BLaER1 treated with 17β-estradiol and CSF1 and Interleukin-3, amounts not matched to agents 10 nM and 100 nM (cell line): ENCODE results near the gene MAP3K3.

Source experiments
- H3K27ac ChIP-seq, 11 experiments: shearing (Covaris generic); formaldehyde crosslinking; 2 replicates each; pipeline ENCODE4 v1.8.1; 2022
- H3K27me3 ChIP-seq, 11 experiments: shearing (Covaris generic); formaldehyde crosslinking; 2 replicates each; pipeline ENCODE4 v1.8.1; 2022
- H3K36me3 ChIP-seq, 11 experiments: shearing (Covaris generic); formaldehyde crosslinking; 2 replicates each; pipeline ENCODE4 v1.8.1; 2022
- H3K4me1 ChIP-seq, 10 experiments: shearing (Covaris generic); formaldehyde crosslinking; 2 replicates each; pipeline ENCODE4 v1.8.1; 2022
- H3K4me2 ChIP-seq, 11 experiments: shearing (Covaris generic); formaldehyde crosslinking; 2 replicates each; pipeline ENCODE4 v1.8.1; 2022
- H3K4me3 ChIP-seq, 10 experiments: shearing (Covaris generic); formaldehyde crosslinking; 2 replicates each; pipeline ENCODE4 v1.8.1; 2022
- H3K9ac ChIP-seq, 11 experiments: shearing (Covaris generic); formaldehyde crosslinking; 2 replicates each; pipeline ENCODE4 v1.8.1; 2022
- H3K9me3 ChIP-seq, 11 experiments: shearing (Covaris generic); formaldehyde crosslinking; replicated peaks in 1 of 11; 2 replicates each; pipeline ENCODE4 v1.8.1; 2022
- H4K20me1 ChIP-seq, 11 experiments: shearing (Covaris generic); formaldehyde crosslinking; 2 replicates each; pipeline ENCODE4 v1.8.1; 2022
- Cebpa-rat ChIP-seq, 11 experiments: shearing (Covaris generic); IDR thresholded peaks; 2 replicates each; pipeline ENCODE4 v1.8.1; 2022

MAP3K3 gene

GRCh38 chr17:63652106-63652505 lies 29.9 kb downstream of the MAP3K3 start:
- no peak overlapping the region for H3K4me3 ChIP-seq
- peaks cover 0 to 99% (median 18%) of the 10 kb centered on the region in 11 experiments; a peak in 13 of 22 replicates for H4K20me1 ChIP-seq
- H3K27ac ChIP-seq = no peak overlapping the region
- TF ChIP-seq Cebpa-rat (IDR thresholded peaks at IDR 0.05) = no peak
- no peaks in the 10 kb centered on the region for H3K9me3 ChIP-seq
- no peaks in the 10 kb centered on the region for H3K27me3 ChIP-seq
- peaks cover 67 to 97% (median 83%) of the 10 kb centered on the region in 11 experiments for H3K36me3 ChIP-seq
- peaks cover 7 to 65% (median 37%) of the 10 kb centered on the region in 10 experiments; a peak in 19 of 20 replicates for H3K4me1 ChIP-seq
- H3K4me2 ChIP-seq = peak overlapping the region in 3 of 11 experiments; percentile 11 to 36 (median 32); a peak in 4 of 22 replicates
- H3K9ac ChIP-seq = no peak overlapping the region

- no peaks in the 10 kb centered on the region for H3K9me3 ChIP-seq
- H3K27ac ChIP-seq = no peak overlapping the region
- peaks cover 7 to 55% (median 30%) of the 10 kb centered on the region in 10 experiments; a peak in 19 of 20 replicates for H3K4me1 ChIP-seq
- H3K4me3 ChIP-seq = no peak overlapping the region
- no peaks in the 10 kb centered on the region for H3K27me3 ChIP-seq
- 0 out of 22 replicates have a peak overlapping the region, but pooled peaks of 1 of the 11 experiments have one; percentile 32 for H3K4me2 ChIP-seq
- H3K9ac ChIP-seq = no peak overlapping the region
- H3K36me3 ChIP-seq = peaks cover 68 to 97% (median 86%) of the 10 kb centered on the region in 11 experiments
- peaks cover 0 to 93% (median 18%) of the 10 kb centered on the region in 11 experiments; a peak in 13 of 22 replicates for H4K20me1 ChIP-seq
- no peak for TF ChIP-seq Cebpa-rat (IDR thresholded peaks at IDR 0.05)
Observed at GRCh38 chr17:63653050-63653449, 30.8 kb downstream of the MAP3K3 start.

GRCh38 chr17:63657786-63658185 lies 35.6 kb downstream of the MAP3K3 start:
- Histone ChIP-seq H3K36me3 (peaks cover 82 to 100% (median 97%) of the 10 kb centered on the region in 11 experiments), H3K4me3 (no peak overlapping the region), H3K27ac (no peak overlapping the region), H3K9ac (no peak overlapping the region), H3K4me1 (peaks cover 0 to 12% (median 7%) of the 10 kb centered on the region in 10 experiments; a peak in 10 of 20 replicates), H3K4me2 (no peak overlapping the region), H3K27me3 (no peaks in the 10 kb centered on the region), H3K9me3 (no peaks in the 10 kb centered on the region), H4K20me1 (peaks cover 0 to 61% (median 6%) of the 10 kb centered on the region in 11 experiments; a peak in 6 of 22 replicates)
- no peak for TF ChIP-seq Cebpa-rat (IDR thresholded peaks at IDR 0.05)

GRCh38 chr17:63658366-63658765 lies 36.1 kb downstream of the MAP3K3 start:
- Histone ChIP-seq H3K27ac (no peak overlapping the region), H3K4me2 (no peak overlapping the region), H3K27me3 (no peaks in the 10 kb centered on the region), H4K20me1 (peaks cover 0 to 55% (median 6%) of the 10 kb centered on the region in 11 experiments; a peak in 6 of 22 replicates), H3K4me1 (peaks cover 0 to 6% (median 5%) of the 10 kb centered on the region in 10 experiments; a peak in 9 of 20 replicates), H3K9me3 (no peaks in the 10 kb centered on the region), H3K4me3 (no peak overlapping the region), H3K9ac (no peak overlapping the region), H3K36me3 (peaks cover 80 to 100% (median 98%) of the 10 kb centered on the region in 11 experiments)
- TF ChIP-seq Cebpa-rat (IDR thresholded peaks at IDR 0.05) = no peak

- peaks cover 0 to 9% (median 3%) of the 10 kb centered on the region in 10 experiments; a peak in 14 of 20 replicates for H3K4me1 ChIP-seq
- no peaks in the 10 kb centered on the region for H3K27me3 ChIP-seq
- peaks cover 74 to 98% (median 92%) of the 10 kb centered on the region in 11 experiments for H3K36me3 ChIP-seq
- no peak for TF ChIP-seq Cebpa-rat (IDR thresholded peaks at IDR 0.05)
- H3K4me2 ChIP-seq = no peak overlapping the region
- H3K4me3 ChIP-seq = no peak overlapping the region
- H3K9me3 ChIP-seq = no peaks in the 10 kb centered on the region
- H4K20me1 ChIP-seq = peaks cover 0 to 43% (median 0%) of the 10 kb centered on the region in 11 experiments; a peak in 6 of 22 replicates
- no peak overlapping the region for H3K9ac ChIP-seq
- H3K27ac ChIP-seq = no peak overlapping the region
Observed at GRCh38 chr17:63659850-63660249, 37.6 kb downstream of the MAP3K3 start.

GRCh38 chr17:63665527-63666214 lies 43.5 kb downstream of the MAP3K3 start:
- H3K27ac ChIP-seq = peak overlapping the region in 9 of 11 experiments; percentile 11 to 86 (median 69); a peak in 17 of 22 replicates
- TF ChIP-seq Cebpa-rat (IDR thresholded peaks at IDR 0.05) = peak in 5 of 11 experiments; percentile 39 to 83 (median 69); a peak in 7 of 22 replicates
- H3K36me3 ChIP-seq = peaks cover 68 to 90% (median 83%) of the 10 kb centered on the region in 11 experiments

GRCh38 chr17:63672856-63673255 lies 50.6 kb downstream of the MAP3K3 start:
- no peaks in the 10 kb centered on the region for H3K27me3 ChIP-seq
- peaks cover 82 to 100% (median 92%) of the 10 kb centered on the region in 11 experiments for H3K36me3 ChIP-seq
- peaks cover 0 to 91% (median 16%) of the 10 kb centered on the region in 11 experiments; a peak in 10 of 22 replicates for H4K20me1 ChIP-seq
- H3K4me3 ChIP-seq = no peak overlapping the region
- H3K4me2 ChIP-seq = no peak overlapping the region
- no peak overlapping the region for H3K27ac ChIP-seq
- H3K4me1 ChIP-seq = peaks cover 0 to 36% (median 12%) of the 10 kb centered on the region in 10 experiments; a peak in 10 of 20 replicates
- H3K9ac ChIP-seq = no peak overlapping the region
- no peak for TF ChIP-seq Cebpa-rat (IDR thresholded peaks at IDR 0.05)
- H3K9me3 ChIP-seq = no peaks in the 10 kb centered on the region

More at GRCh38 chr17:63665527-63666214, 43.5 kb downstream of the MAP3K3 start:
- Histone ChIP-seq H3K9ac (peak overlapping the region in 8 of 11 experiments; percentile 0 to 74 (median 43); a peak in 11 of 22 replicates), H4K20me1 (peaks cover 0 to 53% (median 0%) of the 10 kb centered on the region in 11 experiments; a peak in 3 of 22 replicates), H3K4me2 (peak overlapping the region in 9 of 11 experiments; percentile 25 to 91 (median 72); a peak in 16 of 22 replicates), H3K27me3 (no peaks in the 10 kb centered on the region), H3K9me3 (no peaks in the 10 kb centered on the region), H3K4me3 (peak overlapping the region in 2 of 10 experiments; percentile 14 to 30; a peak in 1 of 20 replicates), H3K4me1 (peaks cover 7 to 47% (median 22%) of the 10 kb centered on the region in 10 experiments; a peak in 19 of 20 replicates)

- Histone ChIP-seq H3K27ac (peak overlapping the region in 1 of 11 experiments; percentile 24; a peak in 1 of 22 replicates), H4K20me1 (peaks cover 0 to 88% (median 13%) of the 10 kb centered on the region in 11 experiments; a peak in 10 of 22 replicates), H3K9me3 (no peaks in the 10 kb centered on the region), H3K9ac (peak overlapping the region in 2 of 11 experiments; percentile 45 to 53; a peak in 3 of 22 replicates), H3K27me3 (no peaks in the 10 kb centered on the region), H3K36me3 (peaks cover 75 to 100% (median 91%) of the 10 kb centered on the region in 11 experiments), H3K4me2 (peak overlapping the region in 4 of 11 experiments; percentile 15 to 82 (median 42); a peak in 6 of 22 replicates), H3K4me3 (no peak overlapping the region), H3K4me1 (peaks cover 0 to 25% (median 12%) of the 10 kb centered on the region in 10 experiments; a peak in 10 of 20 replicates)
- TF ChIP-seq Cebpa-rat (IDR thresholded peaks at IDR 0.05) = no peak
Observed at GRCh38 chr17:63675231-63675606, 53.0 kb downstream of the MAP3K3 start.
